ENCODE data around the gene PMEPA1.

DNA sequence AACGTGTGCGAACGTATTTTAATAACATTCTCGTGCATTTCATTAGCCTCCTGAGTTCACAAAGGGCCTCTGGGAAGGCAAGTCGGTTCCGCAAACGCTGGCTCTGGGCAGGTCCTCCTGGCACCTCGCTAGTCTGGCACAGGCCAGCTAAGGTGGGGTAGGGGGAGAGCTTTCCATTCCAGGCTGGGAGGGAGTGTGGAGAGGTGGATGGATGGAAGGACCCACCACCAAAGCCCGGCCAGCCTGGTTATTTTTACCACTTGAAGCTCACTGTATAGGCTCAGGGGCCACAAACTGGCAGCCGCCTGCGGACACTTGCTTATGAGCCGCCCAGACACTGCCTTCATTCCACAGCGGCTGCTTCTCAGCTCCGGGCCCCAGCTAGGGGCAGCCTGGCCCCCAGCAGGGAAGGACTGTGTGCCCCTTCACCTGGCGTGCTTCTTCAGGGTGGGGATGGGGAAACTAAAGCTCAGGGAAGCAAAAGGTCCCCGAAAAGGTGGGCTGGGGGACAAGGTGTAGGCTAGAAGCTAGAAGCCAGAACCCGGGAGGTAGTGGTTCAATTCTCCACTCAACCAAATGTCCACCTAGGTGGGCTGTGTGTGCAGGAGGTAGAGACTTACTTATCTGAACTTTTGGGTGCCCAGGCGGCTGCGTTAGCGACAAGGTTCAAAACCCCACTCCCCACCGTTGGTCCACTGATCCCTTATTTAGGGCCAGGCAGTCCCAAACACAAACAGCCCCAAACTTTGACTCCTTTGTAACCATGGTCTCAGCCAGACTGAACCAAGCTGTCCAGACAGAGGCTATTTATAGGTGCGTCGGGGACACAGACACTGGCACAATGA is 1.7 kb downstream of the PMEPA1 start:
- TF ChIP-seq, protein P1, sequence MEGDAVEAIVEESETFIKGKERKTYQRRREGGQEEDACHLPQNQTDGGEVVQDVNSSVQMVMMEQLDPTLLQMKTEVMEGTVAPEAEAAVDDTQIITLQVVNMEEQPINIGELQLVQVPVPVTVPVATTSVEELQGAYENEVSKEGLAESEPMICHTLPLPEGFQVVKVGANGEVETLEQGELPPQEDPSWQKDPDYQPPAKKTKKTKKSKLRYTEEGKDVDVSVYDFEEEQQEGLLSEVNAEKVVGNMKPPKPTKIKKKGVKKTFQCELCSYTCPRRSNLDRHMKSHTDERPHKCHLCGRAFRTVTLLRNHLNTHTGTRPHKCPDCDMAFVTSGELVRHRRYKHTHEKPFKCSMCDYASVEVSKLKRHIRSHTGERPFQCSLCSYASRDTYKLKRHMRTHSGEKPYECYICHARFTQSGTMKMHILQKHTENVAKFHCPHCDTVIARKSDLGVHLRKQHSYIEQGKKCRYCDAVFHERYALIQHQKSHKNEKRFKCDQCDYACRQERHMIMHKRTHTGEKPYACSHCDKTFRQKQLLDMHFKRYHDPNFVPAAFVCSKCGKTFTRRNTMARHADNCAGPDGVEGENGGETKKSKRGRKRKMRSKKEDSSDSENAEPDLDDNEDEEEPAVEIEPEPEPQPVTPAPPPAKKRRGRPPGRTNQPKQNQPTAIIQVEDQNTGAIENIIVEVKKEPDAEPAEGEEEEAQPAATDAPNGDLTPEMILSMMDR (conservative IDR thresholded peaks at IDR 0.05): no peak
- TF ChIP-seq ZFX (IDR thresholded peaks at IDR 0.05): no peak
